Right atrium auricular region (tissue), 2 donors: ENCODE data around the gene KRT85. TPM values are rescaled to one million over a fixed set of nuclear protein-coding genes. Genes with fewer than 3 reads are reported as not detected.

Experiments
- DNase-seq: peaks from one replicate; pipeline ENCODE4 v3.0.0-alpha.2; 2019; ENCODE audit warnings: low spot score
- H3K27ac ChIP-seq, 2 donors: fragments of 200-600 bp; sonication (generic); 1 replicate in 1 of 2; 2 replicates in 1 of 2; pipeline ENCODE4 v1.5.1; 2016 to 2019
- H3K27me3 ChIP-seq, 2 donors: fragments of 200-600 bp; sonication (generic); one replicate each; pipeline versions ENCODE4 v1.5.1 to v1.6.0; 2017 to 2019
- H3K36me3 ChIP-seq: fragments of 200-600 bp; sonication (generic); one replicate; pipeline ENCODE4 v1.5.1; 2016
- H3K4me1 ChIP-seq, 2 donors: fragments of 200-600 bp; sonication (generic); one replicate each; pipeline versions ENCODE4 v1.5.1 to v1.6.0; 2017 to 2019
- H3K4me3 ChIP-seq, 2 donors: fragments of 200-600 bp; sonication (generic); 1 replicate in 1 of 2; 2 replicates in 1 of 2; pipeline ENCODE4 v1.5.1; 2017 to 2019; ENCODE audit warnings: mild to moderate bottlenecking in 1 of 2, moderate library complexity in 1 of 2
- H3K9me3 ChIP-seq, 2 donors: fragments of 200-600 bp; sonication (generic); one replicate each; pipeline ENCODE4 v1.5.1; 2019
- total RNA-seq, 2 donors: library from RNA; depleted of rRNA; stranded (reverse); fragments of >200 nt; gene quantifications; one replicate each; pipeline ENCODE4 v1.1.0, GENCODE V29; 2016
- TF ChIP-seq, protein P1 (sequence below), 2 donors: fragments of 200-600 bp; sonication (generic); IDR thresholded peaks; one replicate each; pipeline ENCODE4 v1.5.1; 2019; ENCODE audit warnings: antibody characterized with exemption in 2 of 2

Gene KRT85
- total RNA-seq, 2 donors from 2014 or later, result not detected

DNA sequence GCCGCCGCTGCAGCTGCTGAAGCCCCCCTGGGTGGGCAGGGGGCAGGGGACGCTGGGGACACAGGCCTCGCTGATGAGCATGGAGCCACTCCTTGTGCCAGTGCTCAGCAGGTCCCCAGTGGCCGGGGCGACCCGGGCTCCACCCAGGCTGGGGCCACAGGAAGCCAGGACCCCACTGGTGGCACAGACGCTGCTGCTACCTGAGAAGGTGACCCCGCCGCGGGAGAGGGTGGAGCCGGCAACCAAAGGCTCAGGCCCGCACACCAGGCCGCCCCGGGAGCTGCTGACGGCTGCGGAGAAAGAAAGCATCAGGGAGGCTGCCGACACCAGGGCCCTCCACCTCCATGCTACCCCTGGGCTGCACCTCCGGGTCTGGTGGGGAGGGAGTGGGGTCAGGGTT lies 10.8 kb upstream of the KRT85 start:
- Histone ChIP-seq H3K27ac (no peak overlapping the region), H3K36me3 (no peaks in the 10 kb centered on the region), H3K27me3 (no peaks in the 10 kb centered on the region), H3K4me3 (no peak overlapping the region), H3K4me1 (no peaks in the 10 kb centered on the region), H3K9me3 (no peaks in the 10 kb centered on the region)
- TF ChIP-seq, protein P1, sequence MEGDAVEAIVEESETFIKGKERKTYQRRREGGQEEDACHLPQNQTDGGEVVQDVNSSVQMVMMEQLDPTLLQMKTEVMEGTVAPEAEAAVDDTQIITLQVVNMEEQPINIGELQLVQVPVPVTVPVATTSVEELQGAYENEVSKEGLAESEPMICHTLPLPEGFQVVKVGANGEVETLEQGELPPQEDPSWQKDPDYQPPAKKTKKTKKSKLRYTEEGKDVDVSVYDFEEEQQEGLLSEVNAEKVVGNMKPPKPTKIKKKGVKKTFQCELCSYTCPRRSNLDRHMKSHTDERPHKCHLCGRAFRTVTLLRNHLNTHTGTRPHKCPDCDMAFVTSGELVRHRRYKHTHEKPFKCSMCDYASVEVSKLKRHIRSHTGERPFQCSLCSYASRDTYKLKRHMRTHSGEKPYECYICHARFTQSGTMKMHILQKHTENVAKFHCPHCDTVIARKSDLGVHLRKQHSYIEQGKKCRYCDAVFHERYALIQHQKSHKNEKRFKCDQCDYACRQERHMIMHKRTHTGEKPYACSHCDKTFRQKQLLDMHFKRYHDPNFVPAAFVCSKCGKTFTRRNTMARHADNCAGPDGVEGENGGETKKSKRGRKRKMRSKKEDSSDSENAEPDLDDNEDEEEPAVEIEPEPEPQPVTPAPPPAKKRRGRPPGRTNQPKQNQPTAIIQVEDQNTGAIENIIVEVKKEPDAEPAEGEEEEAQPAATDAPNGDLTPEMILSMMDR (IDR thresholded peaks at IDR 0.05), result no peak
- no peak for DNase-seq

DNA sequence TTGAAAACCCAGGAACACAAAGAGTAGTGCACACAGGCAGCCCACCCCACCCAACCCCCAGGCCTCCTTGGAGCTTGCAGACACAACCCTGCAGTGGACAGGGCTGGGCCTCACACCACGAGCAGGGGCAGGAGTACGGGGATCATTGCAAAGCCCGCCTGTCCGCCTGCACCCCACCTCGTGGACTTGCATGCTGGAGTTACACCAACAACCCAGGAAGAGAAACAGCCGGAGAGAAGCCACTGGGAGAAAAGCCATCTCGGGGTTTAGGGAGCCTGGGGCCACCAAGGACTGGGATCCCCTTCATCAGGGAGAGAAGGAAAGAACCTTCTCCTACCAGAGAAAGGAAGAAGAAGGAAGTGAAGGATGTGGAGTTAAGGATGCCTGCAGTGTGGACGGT lies 10.0 kb upstream of the KRT85 start:
- TF ChIP-seq, protein P1 (IDR thresholded peaks at IDR 0.05), result no peak
- H3K27me3 ChIP-seq, result no peaks in the 10 kb centered on the region
- H3K9me3 ChIP-seq, result no peaks in the 10 kb centered on the region
- H3K27ac ChIP-seq, result no peak overlapping the region
- no peaks in the 10 kb centered on the region for H3K36me3 ChIP-seq
- no peak for DNase-seq
- H3K4me1 ChIP-seq, result no peaks in the 10 kb centered on the region
- no peak overlapping the region for H3K4me3 ChIP-seq

DNA sequence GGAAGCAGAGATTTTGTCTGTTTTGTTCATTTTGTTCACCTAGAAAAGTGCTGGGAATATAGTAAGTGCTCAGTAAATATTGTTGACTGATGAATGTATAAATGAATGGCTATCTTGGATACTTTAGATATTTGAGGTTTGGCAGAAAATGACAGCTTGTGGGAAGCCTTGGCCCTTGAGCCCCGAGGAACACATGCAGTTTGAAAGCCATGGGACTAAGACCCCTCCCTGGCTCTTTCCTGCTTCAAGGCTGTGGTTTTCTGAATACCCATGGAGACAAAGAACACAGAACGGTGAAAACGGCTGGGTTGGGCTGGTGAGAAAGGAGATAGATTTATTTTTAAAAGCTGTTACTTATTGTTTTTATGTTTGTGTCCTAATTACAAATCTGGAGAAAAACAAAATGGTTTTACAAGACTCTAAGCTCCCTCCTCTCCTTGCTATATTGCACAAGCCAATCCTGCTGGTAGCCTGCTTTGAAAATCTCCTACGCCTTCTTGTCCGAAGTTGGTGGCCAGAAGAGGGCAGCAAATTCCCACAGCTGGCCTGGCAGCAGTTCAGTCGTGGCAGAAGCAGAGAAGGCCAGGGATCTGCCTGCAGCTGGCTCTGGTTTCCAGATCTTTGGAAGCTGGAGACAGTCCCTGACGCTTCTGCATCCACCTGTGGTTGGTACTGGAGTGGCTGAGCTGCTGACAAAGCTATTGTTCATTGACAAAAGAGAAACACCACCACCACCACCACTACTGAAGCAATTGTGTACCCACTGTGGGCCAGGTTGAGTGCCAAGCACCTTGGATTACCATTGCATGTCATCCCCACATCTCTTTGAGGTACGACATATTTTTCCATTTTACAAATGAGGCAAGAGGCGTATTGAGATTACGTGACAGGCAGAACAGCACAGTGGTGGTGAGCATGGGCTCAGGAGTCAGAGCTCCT lies 5.2 kb upstream of the KRT85 start:
- DNase-seq, result peak; percentile 88
- no peaks in the 10 kb centered on the region for H3K4me1 ChIP-seq
- TF ChIP-seq, protein P1 (IDR thresholded peaks at IDR 0.05), result peak; percentile 53 to 85
- H3K27ac ChIP-seq, result no peak overlapping the region
- no peaks in the 10 kb centered on the region for H3K9me3 ChIP-seq
- H3K27me3 ChIP-seq, result no peaks in the 10 kb centered on the region
- H3K36me3 ChIP-seq, result no peaks in the 10 kb centered on the region
- no peak overlapping the region for H3K4me3 ChIP-seq

DNA sequence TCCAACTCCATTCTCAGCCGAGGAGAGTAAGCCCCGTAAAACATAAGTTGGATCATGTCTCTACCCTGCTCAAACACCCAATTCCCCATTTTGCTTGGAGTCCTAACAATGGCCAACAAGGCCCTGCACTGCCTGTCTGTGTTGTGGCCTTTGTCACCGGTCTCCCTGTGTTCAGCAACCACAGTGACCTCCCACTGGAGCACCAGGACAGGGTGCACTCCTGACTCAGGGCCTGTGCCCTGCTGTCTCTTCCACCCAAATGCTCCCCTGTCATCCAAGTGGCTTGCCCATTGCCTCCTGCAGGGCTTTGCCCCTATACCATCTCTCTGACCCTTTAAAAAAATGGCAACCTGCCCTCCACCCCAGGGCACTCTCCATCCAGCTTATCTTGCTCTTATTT lies 4.4 kb upstream of the KRT85 start:
- Histone ChIP-seq H3K27ac (peak overlapping the region; percentile 35 to 39), H3K4me1 (no peaks in the 10 kb centered on the region), H3K4me3 (no peak overlapping the region), H3K27me3 (no peaks in the 10 kb centered on the region), H3K9me3 (no peaks in the 10 kb centered on the region), H3K36me3 (no peaks in the 10 kb centered on the region)
- TF ChIP-seq, protein P1 (IDR thresholded peaks at IDR 0.05), result no peak
- DNase-seq, result no peak

DNA sequence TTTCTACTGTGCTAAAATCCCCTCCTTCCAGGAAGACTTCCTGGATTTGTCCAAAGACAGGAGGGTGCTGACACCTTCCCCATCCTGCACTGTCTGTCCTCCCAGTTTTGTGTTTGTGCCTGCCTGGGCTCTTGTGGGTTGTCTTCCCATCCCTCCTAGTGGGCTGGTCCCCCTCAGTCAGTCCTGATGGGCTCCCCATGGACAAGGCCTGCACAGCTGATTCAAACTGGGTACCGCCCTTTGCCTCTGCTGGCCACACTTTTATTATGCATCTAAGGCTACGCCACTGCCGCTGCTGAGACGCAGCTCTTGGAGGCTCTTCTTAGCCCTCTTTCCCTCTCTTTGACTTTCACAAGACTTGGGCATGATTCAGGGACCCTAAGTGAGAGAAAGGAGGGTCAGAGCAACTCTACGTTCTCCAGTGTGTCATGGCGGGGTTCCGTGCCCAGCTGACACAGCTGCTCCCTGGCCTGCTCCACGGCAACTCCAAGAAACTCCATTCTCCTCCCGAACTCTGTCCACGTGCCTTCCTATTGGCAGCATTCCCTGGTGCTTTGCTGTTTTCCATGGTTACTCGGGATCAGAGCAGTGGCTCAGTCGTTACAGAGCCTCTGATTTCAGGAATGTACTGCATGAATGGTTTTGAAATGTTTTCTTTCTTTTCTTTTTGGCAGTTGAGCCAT lies 3.8 kb upstream of the KRT85 start:
- Histone ChIP-seq H3K4me3 (no peak overlapping the region), H3K36me3 (no peaks in the 10 kb centered on the region), H3K27ac (peak overlapping the region; percentile 35 to 39), H3K9me3 (no peaks in the 10 kb centered on the region), H3K27me3 (no peaks in the 10 kb centered on the region), H3K4me1 (no peaks in the 10 kb centered on the region)
- DNase-seq, result peak; percentile 84
- TF ChIP-seq, protein P1 (IDR thresholded peaks at IDR 0.05), result no peak
